BLaER1 (cell line): ENCODE results near the gene OBP2B.
"Not testable (repeated sequence)": the region's sequence is repeated elsewhere in the genome, so short reads cannot be mapped to it uniquely, and the experiment has no call there.

Experiments
- H3K27ac ChIP-seq: shearing (Covaris generic); formaldehyde crosslinking; 2 replicates; pipeline ENCODE4 v1.8.1; 2022
- H3K27me3 ChIP-seq: shearing (Covaris generic); formaldehyde crosslinking; 2 replicates; pipeline ENCODE4 v1.8.1; 2022
- H3K36me3 ChIP-seq: shearing (Covaris generic); formaldehyde crosslinking; 2 replicates; pipeline ENCODE4 v1.8.1; 2022
- H3K4me1 ChIP-seq: shearing (Covaris generic); formaldehyde crosslinking; 2 replicates; pipeline ENCODE4 v1.8.1; 2022
- H3K4me2 ChIP-seq: shearing (Covaris generic); formaldehyde crosslinking; 2 replicates; pipeline ENCODE4 v1.8.1; 2022
- H3K4me3 ChIP-seq: shearing (Covaris generic); formaldehyde crosslinking; 2 replicates; pipeline ENCODE4 v1.8.1; 2022
- H3K9ac ChIP-seq: shearing (Covaris generic); formaldehyde crosslinking; 2 replicates; pipeline ENCODE4 v1.8.1; 2022
- H3K9me3 ChIP-seq: shearing (Covaris generic); formaldehyde crosslinking; 2 replicates; pipeline ENCODE4 v1.8.1; 2022
- H4K20me1 ChIP-seq: shearing (Covaris generic); formaldehyde crosslinking; 2 replicates; pipeline ENCODE4 v1.8.1; 2022
- Cebpa-rat ChIP-seq: shearing (Covaris generic); IDR thresholded peaks from 2 replicates; pipeline ENCODE4 v1.8.1; 2022

The OBP2B gene

DNA sequence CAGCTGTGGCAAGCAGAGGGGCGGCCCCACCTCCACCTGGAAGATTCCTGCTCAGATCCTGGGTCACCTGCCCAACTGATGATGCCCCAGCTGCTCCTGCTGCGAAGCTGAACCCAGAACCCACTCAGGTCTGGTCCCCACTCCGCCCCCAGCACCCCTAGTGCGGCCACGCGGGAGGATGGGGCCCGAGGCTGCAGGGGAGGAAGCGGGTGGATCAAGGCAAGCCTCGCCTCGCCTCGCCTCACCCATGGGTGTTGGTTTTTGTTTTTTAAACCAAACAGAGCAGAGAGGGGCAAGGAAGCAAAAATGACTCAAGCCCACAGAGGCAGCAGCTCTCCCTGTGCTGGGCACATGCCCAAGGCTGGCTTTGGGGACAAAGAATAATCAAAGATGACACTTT, 42.7 kb upstream of the OBP2B start:
- no peak overlapping the region for H3K4me3 ChIP-seq
- peaks cover 7% of the 10 kb centered on the region for H3K9me3 ChIP-seq
- no peak overlapping the region for H3K27ac ChIP-seq
- no peaks in the 10 kb centered on the region for H4K20me1 ChIP-seq
- peaks cover 12% of the 10 kb centered on the region for H3K4me1 ChIP-seq
- H3K36me3 ChIP-seq, result no peaks in the 10 kb centered on the region
- no peaks in the 10 kb centered on the region for H3K27me3 ChIP-seq
- TF ChIP-seq Cebpa-rat, result no peak
- peak overlapping the region; percentile 17; the same call in 1 of the 2 replicates for H3K4me2 ChIP-seq
- H3K9ac ChIP-seq, result no peak overlapping the region

DNA sequence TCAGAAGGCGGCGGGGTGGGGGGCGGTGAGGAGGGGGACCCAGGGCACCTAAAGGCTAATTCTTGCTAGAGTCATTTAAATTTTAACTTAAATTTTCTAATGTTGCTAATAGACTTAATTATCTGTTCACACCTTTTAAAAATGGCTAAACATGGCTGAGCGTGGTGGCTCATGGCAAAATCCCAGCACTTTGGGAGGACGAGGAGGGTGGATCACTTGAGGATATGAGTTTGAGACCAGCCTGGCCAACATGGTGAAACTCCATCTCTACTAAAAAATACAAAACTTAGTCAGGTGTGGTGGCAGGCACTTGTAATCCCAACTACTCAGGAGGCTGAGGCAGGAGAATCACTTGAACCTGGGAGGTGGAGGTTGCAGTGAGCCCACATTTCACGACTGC, 42.2 kb upstream of the OBP2B start:
- H4K20me1 ChIP-seq, H3K4me2 ChIP-seq, H3K27me3 ChIP-seq, H3K9me3 ChIP-seq, H3K27ac ChIP-seq, H3K4me3 ChIP-seq, H3K36me3 ChIP-seq, H3K9ac ChIP-seq: not testable (repeated sequence)
- H3K4me1 ChIP-seq, result peaks cover 11% of the 10 kb centered on the region

DNA sequence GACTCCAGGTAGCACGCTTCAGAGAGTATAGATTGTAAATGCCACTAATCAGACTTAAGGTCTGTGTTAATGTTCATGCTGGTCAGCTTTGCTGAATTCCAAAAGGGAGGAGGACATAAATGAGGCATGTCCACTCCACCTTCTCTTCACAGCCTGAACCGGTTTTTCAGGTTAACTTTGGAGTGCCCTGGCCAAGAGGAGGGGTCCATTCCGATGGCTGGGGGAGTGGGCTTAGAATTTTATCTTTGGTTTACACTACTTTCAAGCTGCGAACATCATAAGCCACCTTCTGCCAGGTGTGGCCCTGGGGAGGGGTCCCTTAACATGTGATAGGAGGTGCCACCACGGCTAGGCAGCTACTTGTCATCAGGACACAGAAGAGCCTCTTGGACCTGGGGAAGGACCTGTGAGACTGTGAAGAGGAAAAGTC, 41.7 kb upstream of the OBP2B start:
- Histone ChIP-seq H3K4me2 (no peak overlapping the region), H3K27me3 (no peaks in the 10 kb centered on the region), H3K9me3 (peaks cover 7% of the 10 kb centered on the region), H3K27ac (no peak overlapping the region), H3K4me3 (no peak overlapping the region), H3K4me1 (peaks cover 11% of the 10 kb centered on the region), H3K9ac (no peak overlapping the region), H4K20me1 (no peaks in the 10 kb centered on the region), H3K36me3 (no peaks in the 10 kb centered on the region)
- TF ChIP-seq Cebpa-rat, result no peak

DNA sequence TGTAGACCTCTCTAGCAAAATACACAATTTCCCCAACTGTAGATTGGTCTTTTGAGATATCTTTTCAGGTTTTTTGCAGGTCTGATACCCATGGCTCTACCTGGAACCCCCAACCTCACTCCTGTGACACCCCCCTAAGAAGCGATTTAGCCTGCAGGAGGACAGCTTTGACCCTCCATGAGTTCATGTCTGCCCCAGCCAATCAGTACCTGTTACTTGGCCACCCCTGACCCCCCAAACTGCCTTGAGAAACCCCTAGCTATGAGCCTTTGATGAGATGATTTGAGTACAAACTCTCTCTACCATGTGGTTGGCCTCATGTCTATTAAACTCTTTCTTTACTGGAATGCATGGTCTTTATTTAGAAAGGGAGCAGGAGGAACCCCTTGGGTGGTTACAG, 40.3 kb upstream of the OBP2B start:
- Histone ChIP-seq H3K4me3 (no peak overlapping the region), H3K4me1 (peaks cover 11% of the 10 kb centered on the region), H3K9me3 (peaks cover 6% of the 10 kb centered on the region), H3K27ac (no peak overlapping the region), H3K9ac (no peak overlapping the region), H3K27me3 (no peaks in the 10 kb centered on the region), H4K20me1 (no peaks in the 10 kb centered on the region), H3K36me3 (no peaks in the 10 kb centered on the region), H3K4me2 (no peak overlapping the region)
- no peak for TF ChIP-seq Cebpa-rat

DNA sequence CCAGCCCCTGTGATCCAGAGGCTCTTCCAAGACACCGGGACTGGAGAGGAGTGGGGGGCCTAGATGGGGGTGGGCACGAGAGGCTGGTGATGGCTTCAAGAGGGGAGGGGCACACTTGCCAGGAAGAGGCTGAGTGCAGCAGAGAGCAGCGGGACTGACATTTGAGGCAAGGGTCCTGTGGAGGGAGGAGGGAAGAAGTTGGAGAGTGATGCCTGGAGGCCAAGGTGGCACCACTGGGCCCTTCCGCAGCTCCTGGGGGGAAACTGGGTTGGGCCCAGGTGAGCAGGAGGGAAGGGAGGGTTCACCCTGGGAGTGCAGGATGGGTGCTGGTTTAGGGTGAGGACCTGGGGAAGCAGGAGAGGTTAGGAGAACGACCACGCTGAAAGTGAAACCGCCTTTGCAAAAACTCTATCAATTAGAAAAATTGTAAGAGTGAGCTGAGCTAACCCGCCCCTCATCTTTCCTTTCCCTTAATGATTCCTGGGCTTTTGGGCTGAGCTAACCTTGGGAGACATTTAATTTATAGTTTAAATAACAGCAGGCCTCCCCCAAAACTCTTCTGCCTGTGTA, 39.8 kb upstream of the OBP2B start:
- Histone ChIP-seq H3K4me2 (no peak overlapping the region), H3K27ac (no peak overlapping the region), H3K27me3 (no peaks in the 10 kb centered on the region), H3K9ac (no peak overlapping the region), H3K9me3 (peaks cover under 1% of the 10 kb centered on the region; the same call in 1 of the 2 replicates), H3K36me3 (no peaks in the 10 kb centered on the region), H4K20me1 (no peaks in the 10 kb centered on the region), H3K4me1 (peaks cover 11% of the 10 kb centered on the region), H3K4me3 (no peak overlapping the region)
- no peak for TF ChIP-seq Cebpa-rat

DNA sequence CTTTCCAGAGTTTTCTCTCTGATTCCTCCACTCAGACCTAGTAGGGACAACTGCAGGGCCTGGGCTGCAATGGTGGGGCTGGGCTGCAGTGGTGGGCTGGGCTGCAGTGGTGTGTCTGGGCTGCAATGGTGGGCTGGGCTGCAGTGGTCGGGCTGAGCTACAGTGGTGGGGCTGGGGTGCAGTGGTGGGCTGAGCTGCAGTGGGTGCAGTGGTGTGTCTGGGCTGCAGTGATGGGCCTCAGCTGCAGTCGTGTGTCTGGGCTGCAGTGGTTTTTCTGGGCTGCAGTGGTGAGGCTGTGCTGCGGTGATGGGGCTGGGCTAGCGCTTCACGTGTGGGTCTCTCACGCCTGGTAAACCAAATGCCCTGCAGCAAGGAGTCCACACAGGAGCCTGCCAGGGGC, 38.6 kb upstream of the OBP2B start:
- Histone ChIP-seq H3K4me2 (no peak overlapping the region), H3K9ac (no peak overlapping the region), H3K36me3 (no peaks in the 10 kb centered on the region), H3K27ac (no peak overlapping the region), H4K20me1 (no peaks in the 10 kb centered on the region), H3K4me1 (peaks cover 11% of the 10 kb centered on the region), H3K9me3 (no peaks in the 10 kb centered on the region), H3K4me3 (no peak overlapping the region), H3K27me3 (no peaks in the 10 kb centered on the region)
- TF ChIP-seq Cebpa-rat, result no peak

DNA sequence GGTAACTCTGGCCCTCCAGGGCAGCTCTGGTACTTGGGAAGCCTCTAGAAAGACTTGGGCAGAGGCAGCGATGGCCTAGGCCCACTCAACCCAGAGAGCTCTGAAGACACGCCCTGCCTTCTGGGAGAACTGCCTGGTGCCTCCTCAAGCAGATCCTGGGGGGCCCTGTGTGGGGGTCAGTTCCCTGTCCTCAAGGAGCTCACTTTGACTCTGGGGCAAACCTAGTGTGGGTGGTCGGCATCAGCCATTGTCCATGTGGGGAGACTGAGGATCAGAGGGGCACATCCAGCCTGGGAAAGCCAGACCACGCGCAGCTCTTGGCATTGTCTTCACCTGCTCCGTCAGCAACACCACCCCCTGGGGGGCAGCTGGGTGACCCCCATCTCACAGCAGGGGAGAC, 37.9 kb upstream of the OBP2B start:
- H3K4me3 ChIP-seq, result no peak overlapping the region
- H3K27me3 ChIP-seq, result no peaks in the 10 kb centered on the region

DNA sequence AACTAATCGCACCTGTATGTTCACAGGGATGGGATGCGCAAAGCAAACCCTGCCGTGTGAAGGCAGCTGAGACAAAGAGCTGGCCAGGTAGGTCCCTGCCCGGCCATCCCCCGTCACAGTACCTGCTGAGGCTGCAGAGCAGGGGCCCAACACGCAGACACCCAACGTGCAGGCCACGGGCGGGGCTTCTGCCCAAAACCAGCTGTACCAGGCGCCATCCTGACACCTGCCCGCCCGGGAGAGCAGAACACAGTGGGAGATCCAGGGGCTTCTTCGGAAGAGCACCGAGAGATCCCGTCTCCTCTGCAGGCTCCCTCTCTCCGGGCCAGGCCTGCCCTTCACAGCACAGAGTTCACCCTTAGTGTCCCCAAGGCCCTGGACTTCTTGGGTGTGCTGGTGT, 37.5 kb upstream of the OBP2B start:
- Histone ChIP-seq H3K36me3 (no peaks in the 10 kb centered on the region), H4K20me1 (no peaks in the 10 kb centered on the region), H3K27me3 (no peaks in the 10 kb centered on the region), H3K4me1 (no peaks in the 10 kb centered on the region), H3K4me3 (no peak overlapping the region), H3K9me3 (no peaks in the 10 kb centered on the region), H3K4me2 (no peak overlapping the region), H3K27ac (no peak overlapping the region), H3K9ac (no peak overlapping the region)
- TF ChIP-seq Cebpa-rat, result no peak

More for the DNA sequence above, 37.9 kb upstream of the OBP2B start:
- H3K9me3 ChIP-seq, result no peaks in the 10 kb centered on the region
- no peak overlapping the region for H3K4me2 ChIP-seq
- H3K36me3 ChIP-seq, result no peaks in the 10 kb centered on the region
- H3K27ac ChIP-seq, result no peak overlapping the region
- no peak overlapping the region for H3K9ac ChIP-seq
- H3K4me1 ChIP-seq, result peaks cover 4% of the 10 kb centered on the region
- TF ChIP-seq Cebpa-rat, result no peak
- no peaks in the 10 kb centered on the region for H4K20me1 ChIP-seq

DNA sequence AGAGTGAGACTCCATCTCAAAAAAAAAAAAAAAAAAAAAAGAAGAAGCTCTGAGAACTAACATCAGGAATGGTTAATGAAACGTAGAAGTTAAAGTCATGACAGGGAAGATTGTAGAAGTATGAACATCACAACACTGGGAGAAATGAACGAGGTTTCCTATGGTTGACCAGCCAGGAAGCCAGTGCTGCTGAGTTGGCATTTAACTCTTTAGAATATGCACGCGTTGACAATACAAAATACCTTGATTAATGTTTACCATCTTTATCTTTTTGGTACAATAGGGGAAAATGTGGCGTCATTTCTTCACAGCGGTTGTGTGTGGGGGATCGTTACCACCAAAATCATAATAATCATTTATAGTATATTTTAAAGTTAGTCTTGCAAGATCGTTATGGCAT, 33.9 kb upstream of the OBP2B start:
- Histone ChIP-seq H3K4me1 (peaks cover 16% of the 10 kb centered on the region), H3K27ac (no peak overlapping the region), H3K9ac (no peak overlapping the region), H3K27me3 (no peaks in the 10 kb centered on the region), H3K4me3 (no peak overlapping the region), H3K9me3 (no peaks in the 10 kb centered on the region), H3K4me2 (no peak overlapping the region), H3K36me3 (no peaks in the 10 kb centered on the region), H4K20me1 (no peaks in the 10 kb centered on the region)
- no peak for TF ChIP-seq Cebpa-rat

DNA sequence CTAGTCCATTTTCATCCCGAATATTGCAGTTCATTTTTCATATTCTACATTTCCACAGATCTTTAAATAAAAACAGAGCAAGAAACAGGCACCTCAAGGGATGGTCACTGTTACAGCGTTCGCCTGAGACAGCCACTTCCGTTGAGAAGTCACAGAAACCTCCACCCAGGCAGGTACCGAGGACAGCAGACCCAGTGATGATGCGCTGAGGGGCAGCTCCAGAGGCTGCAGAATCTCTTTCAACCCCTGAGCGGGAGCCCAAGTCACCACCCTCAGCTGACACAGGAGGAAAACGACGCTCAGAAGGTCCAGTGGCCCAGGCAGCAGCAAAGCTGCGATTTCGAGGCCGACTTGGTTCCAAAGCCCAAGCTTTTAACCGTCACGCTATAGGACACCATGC, 33.2 kb upstream of the OBP2B start:
- H3K4me3 ChIP-seq, result no peak overlapping the region
- no peaks in the 10 kb centered on the region for H3K9me3 ChIP-seq
- no peak overlapping the region for H3K4me2 ChIP-seq
- no peaks in the 10 kb centered on the region for H3K27me3 ChIP-seq
- no peak overlapping the region for H3K9ac ChIP-seq
- no peak for TF ChIP-seq Cebpa-rat
- H3K27ac ChIP-seq, result no peak overlapping the region
- H3K4me1 ChIP-seq, result peaks cover 23% of the 10 kb centered on the region
- H3K36me3 ChIP-seq, result no peaks in the 10 kb centered on the region
- no peaks in the 10 kb centered on the region for H4K20me1 ChIP-seq

DNA sequence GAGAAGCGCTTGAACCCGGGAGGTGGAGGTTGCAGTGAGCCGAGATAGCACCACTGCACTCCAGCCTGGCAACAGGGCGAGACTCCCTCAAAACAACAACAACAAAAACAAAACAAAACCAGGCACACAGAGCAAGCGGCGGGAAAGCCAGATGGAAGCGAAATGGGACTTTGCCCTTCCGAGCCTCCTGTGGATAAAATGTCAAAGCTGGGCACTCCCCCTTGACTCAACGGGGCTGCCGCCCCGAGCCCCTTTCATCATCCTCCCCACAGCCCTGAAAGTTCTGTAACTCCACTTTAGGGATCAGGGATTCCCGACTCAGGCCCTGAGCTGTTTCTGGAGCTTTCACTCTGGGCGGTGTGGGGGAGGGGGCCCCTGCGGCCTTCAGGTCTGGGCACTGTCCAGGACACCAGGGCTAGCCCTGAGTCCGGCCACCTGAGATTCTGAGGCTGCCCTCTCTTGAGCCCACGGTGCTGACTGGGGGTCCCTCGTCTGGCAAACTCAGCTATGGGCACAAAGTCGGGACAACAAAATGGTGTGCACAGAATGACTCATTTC, 30.6 kb upstream of the OBP2B start:
- TF ChIP-seq Cebpa-rat, result no peak
- Histone ChIP-seq H3K9ac (no peak overlapping the region), H3K4me2 (peak overlapping the region; percentile 68), H3K36me3 (no peaks in the 10 kb centered on the region), H4K20me1 (no peaks in the 10 kb centered on the region), H3K4me1 (peaks cover 44% of the 10 kb centered on the region), H3K4me3 (no peak overlapping the region), H3K27ac (no peak overlapping the region), H3K9me3 (no peaks in the 10 kb centered on the region), H3K27me3 (no peaks in the 10 kb centered on the region)
